GM12892 (cell line): ENCODE data around the gene HIP1.

Experiments
- DNase-seq: peaks from one replicate; pipeline ENCODE4 v3.0.0; 2011; ENCODE audit not compliant: insufficient read length
- FAIRE-seq: peaks from 2 replicates; lab custom pipeline; 2011; peaks lifted over from hg19 to GRCh38; lab: Jason Lieb, UNC
- POLR2A ChIP-seq: IDR thresholded peaks from 2 replicates; pipeline ENCODE4 v1.6.1; 2011; ENCODE audit warnings: low read depth, low read length, control low read depth
- POLR2AphosphoS5 ChIP-seq: IDR thresholded peaks from 2 replicates; pipeline ENCODE4 v1.6.1; 2011; ENCODE audit warnings: low read depth, low read length, control low read depth
- TAF1 ChIP-seq: IDR thresholded peaks from 2 replicates; pipeline ENCODE4 v1.6.1; 2011; ENCODE audit warnings: low read depth, mild to moderate bottlenecking, control low read depth, low read length, borderline replicate concordance

HIP1 gene

DNA sequence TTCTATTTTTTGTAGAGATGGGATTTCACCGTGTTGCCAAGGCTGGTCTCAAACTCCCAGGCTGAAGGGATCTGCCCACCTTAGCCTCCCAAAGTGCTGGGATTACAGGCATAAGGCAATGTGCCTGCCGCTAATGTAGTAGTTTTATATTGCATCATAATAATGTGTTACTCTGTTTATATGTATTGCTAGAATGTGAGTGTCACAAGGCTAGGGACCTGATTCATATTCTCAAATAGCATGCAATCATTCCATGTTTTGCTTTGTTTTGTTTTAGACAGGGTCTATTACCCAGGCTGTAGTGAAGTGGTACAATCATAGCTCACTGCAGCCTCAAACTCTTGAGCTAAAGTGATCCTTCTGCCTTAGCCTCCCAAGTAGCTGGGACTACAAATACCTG, 19.8 kb upstream of the HIP1 start:
- DNase-seq, result no peak
- TF ChIP-seq POLR2AphosphoS5, result no peak
- TF ChIP-seq POLR2A, result no peak
- no peak for TF ChIP-seq TAF1
- no peak for FAIRE-seq

DNA sequence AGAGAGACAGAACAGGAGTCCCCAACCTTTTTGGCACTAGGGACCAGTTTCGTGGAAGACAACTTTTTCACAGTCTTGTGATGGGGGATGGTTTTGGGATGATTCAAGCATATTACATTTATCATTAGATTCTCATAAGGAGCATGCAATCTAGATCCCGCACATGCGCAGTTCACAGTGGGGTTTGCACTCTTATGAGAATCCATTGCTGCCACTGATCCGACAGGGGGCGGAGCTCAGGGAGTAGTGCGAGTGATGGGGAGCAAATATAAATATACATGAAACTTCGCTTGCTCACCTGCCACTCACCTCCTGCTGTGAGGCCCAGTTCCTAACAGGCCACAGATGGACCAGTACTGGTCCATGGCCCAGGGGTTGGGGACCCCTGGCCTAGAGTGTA, 19.1 kb upstream of the HIP1 start:
- TF ChIP-seq POLR2AphosphoS5 (no peak), POLR2A (no peak), TAF1 (no peak)
- FAIRE-seq (no peak), DNase-seq (no peak)

DNA sequence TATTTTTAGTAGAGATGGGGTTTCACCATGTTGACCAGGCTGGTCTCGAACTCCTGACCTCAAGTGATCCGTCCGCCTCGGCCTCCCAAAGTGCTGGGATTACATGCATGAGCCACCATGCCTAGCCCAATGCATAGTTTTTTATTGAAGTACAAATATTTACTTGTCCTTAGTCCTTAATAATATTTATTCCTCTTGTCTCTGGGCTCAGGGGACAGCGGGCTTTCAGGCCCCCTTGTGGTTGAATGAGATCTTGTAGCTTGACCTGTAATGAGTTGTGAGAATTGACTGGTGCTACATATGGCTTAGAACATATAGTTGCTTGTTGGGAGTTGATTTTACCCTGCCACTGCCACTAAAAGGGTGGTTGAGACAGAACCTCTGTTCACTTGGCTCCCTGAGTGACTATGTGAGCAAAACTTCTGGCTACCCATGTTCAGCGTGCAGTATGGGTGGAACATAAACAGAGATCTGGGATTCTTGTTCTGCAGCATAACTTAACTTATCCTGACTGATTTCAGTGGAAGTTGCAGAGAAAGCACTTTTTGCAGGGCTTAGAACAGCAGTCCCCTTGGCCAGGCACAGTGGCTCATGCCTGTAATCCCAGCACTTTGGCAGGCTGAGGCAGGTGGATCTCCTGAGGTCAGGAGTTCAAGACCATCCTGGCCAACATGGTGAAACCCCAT, 18.4 kb upstream of the HIP1 start:
- FAIRE-seq, result no peak
- DNase-seq, result no peak
- TF ChIP-seq POLR2A (no peak), POLR2AphosphoS5 (no peak), TAF1 (no peak)

DNA sequence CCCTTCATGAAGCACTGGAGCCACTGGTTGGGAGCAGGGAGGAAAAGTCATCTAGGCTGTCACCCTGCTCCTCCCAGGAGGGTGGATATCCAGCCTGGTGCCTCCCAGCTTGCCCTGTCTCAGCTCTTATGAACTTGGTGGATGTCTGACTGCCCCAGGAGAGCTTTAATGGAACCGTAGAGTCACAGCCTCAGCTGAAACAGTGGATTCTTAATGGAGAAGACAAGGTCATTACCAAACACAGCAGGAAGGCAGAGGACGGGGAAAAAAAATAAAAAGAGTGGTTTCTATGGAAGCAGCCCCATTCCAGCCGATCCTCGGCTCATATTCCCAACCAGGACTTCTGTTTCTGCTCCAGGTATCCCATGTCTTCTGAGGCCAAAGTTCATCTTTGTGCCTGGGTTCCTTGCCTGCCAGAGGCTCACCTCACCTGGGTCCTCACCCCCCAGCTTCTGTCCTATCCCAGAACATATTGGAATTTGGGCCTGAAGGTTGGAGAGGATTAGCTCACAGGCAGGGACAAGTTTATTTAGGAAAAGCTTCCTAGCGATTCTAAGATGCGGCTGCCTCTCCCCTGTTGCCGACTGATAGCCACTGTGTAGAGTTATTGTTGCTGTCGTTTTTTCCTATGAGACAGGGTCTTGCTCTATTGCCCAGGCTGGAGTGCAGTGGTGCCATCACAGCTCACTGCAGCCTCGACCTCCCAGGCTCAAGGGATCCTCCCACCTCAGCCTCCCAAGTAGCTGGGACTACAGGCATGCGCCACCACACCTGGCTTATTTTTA, 17.7 kb upstream of the HIP1 start:
- DNase-seq, result no peak
- TF ChIP-seq TAF1 (no peak), POLR2A (no peak), POLR2AphosphoS5 (no peak)
- no peak for FAIRE-seq

DNA sequence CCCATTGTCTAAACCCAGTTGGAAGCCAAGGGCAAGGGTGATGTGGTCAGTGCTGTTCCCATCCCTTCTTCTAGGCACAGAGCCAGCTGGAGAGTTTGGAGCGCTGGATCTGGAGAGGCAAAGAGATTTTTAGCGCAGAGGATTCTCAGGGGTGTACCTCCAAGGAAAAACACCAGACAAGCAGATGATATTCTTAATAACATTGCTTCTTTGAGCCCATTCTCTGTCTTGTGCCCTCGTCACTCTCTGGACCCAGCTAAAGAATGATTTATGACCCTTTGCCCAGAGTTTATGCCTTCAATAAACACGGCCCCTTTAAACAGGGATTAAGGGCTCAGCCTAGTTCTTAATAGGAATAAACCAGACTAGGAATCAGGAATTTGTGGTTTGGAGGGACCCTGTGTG, 4.7 kb upstream of the HIP1 start:
- FAIRE-seq (no peak), DNase-seq (no peak)
- TF ChIP-seq POLR2AphosphoS5 (no peak), POLR2A (no peak), TAF1 (no peak)

DNA sequence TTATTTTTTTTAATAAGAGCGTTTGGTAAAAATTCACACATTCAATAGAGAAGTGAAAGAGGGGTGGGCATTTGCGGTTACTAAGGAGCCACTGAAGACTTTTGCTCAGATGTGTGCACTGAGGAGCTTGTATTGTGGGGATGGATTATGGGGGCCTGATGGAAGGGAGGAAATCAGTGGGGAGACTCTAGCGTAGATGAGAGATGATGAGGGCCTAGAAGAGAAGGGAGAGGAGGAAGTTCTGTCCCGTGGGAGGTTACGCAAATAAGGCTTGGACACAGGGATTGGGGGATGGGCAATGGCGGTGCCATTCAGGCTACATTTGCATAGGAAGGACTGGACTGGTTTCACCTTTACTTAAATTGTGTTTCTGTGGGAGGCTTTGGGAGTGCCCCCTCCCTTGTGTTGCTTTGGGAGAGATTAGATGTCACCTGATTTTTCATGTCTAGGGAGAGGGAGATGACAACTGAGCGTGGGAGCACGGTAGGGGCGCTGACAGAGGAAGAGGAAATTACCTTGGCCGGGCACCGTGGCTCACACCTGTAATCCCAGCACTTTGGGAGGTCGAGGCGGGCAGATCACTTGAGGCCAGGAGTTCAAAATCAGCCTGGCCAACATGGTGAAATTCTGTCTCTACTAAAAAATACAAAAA, 2.2 kb upstream of the HIP1 start:
- TF ChIP-seq POLR2A (no peak), POLR2AphosphoS5 (no peak), TAF1 (no peak)
- FAIRE-seq, result peak; percentile 63
- no peak for DNase-seq

DNA sequence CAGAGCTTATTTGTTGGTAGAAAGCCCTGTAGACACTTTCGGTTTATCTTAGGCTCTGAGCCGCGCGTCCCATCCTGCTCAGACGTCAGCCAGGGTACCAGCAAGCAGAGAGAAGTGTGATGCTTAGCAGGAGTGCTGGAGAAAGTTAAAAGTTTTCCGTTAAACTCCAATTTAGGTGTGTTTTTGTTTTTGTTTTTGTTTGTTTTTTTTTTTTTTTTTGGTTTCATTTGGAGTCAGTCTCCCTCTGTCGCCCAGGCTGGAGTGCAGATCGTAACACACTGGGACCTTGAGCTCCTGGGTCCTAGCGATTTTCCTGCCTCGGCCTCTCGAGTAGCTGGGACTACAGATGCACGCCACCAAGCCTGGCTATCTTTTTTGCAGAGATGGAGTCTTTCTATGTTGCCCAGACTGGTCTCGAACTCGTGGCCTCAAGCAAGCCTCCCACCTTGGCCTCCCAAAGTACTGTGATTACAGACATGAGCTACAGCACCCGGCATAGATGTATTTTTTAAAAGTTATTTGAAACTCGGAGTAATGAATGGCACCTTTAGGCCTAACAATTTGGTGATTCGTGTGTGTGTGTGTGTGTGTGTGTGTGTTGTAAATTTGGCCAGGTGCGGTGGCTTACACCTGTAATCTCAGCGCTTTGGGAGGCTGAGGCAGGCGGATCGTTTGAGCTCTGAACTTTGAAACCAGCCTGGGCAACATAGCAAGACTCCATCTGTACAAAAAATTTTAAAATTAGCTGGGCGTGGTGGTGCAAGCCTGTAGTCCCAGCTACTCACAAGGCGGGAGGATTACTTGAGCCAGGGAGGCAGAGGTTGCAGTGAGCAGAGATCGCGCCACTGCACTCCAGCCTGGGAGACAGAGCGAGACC, 1.3 kb upstream of the HIP1 start:
- TF ChIP-seq POLR2A (no peak), TAF1 (no peak), POLR2AphosphoS5 (no peak)
- FAIRE-seq (peak; percentile 46), DNase-seq (no peak)

DNA sequence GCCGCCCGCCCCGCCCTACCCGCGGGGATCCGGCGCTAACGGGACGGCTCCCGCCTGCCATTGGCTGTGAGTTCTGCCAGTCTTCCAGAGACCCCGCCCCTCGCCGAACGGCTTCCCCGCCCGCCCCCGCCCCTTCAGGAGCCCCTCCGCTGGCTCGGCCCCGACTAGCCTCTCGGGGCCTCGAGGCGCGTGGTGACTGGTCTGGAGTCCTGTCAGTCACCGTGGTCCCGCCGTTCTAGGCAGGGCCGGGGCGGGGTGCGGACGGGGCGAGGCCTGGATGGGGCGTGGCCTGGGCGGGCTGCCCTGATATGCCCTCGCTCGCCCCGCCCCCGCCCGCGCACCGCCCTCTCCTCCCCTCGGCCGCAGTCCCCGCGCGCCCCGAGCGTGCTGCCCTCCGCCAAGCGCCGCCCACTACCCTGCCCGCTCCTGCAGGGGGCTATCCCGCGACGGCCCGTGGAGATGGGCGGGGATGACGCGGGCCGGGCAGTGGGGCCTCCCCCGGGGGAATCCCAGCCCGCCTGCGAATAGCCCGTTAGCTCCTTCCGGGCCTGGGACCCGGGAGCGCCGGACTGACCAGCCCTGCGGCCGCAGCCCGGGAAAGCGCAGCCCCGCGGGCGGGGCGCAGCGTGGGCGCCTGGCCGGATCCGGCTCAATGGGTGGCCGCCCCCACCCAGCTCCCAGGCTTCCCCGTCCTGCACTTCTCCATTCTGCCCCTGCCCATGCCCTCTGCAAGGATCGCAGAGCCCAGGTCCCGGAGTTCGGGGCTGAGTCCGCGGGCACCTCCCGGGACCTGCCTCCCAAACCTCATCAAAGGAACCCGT, 444 bp upstream of the HIP1 start:
- peak; percentile 95 for FAIRE-seq
- peak; percentile 99 for DNase-seq
- TF ChIP-seq TAF1, result no peak
- TF ChIP-seq POLR2A, result peak; percentile 41; the same call in 1 of the 2 replicates
- no peak for TF ChIP-seq POLR2AphosphoS5

DNA sequence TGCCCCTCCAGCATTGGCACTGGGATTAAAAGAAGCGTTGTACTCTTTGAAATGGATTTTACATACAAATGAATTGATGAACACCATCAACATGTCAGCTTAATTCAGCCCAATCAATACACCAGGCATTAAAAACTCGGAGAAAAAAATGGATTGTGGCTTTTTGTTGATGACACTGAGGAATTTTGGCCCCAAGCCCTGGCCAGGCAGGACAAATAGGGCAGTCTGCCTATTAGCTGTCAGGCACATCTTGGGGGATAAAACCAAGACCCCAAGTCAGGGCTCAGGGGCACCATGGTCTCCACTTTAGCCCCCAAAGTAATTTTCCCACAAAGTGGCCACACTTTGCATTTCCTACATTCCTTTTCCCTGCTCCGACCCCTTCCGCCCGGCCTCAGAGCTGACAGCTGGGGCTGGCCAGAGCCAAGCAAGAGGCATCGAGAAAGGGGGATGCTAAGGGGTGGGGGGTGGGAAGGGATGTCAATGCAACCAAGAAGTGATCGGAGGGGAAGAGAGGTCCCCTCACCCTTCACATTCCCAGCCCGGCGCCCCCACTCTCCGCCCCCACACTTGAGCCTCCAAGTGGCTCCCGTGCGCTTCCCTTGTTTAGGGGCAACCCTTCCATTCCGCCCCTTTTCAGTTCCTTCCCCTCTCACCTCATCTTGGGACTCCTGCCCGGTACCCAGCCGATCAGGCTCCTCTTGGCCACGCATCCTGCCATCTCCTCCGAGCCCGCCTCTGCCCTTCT, 711 bp downstream of the HIP1 start:
- no peak for DNase-seq
- FAIRE-seq, result no peak
- TF ChIP-seq TAF1, result no peak
- TF ChIP-seq POLR2AphosphoS5, result no peak
- no peak for TF ChIP-seq POLR2A

DNA sequence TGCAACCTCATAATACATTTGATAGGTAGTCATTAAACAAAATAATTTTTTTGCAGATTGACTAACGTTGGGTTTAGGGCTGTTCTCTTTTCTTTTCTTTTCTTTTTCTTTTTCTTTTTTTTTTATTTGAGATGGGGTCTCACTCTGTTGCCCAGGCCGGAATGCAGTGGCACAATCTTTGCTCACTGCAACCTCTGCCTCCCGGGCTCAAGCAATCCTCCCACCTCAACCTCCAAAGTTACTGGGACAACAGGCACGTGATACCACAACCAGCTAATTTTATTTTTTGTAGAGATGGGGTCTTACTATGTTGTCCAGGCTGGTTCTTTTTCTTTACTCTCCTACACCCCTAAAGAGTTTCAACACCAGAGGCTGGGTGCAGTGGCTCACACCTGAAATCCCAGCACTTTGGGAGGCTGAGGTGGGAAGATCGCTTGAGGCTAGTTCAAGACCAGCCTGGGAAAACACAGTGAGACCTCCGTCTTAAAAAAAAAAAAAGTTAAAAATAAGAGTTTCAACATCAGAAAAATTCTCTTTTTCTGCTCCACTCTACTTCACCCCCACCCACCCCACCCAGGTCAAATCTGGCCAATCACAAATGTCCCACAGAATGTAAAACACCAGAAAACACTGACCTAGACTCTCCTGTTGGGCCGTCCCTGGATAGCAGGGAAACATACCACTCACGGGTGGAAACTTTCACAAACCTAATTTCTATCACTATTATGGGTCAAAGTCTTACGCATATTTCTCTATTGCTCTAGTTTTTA, 3.0 kb downstream of the HIP1 start:
- no peak for TF ChIP-seq POLR2AphosphoS5
- no peak for TF ChIP-seq POLR2A
- DNase-seq, result no peak
- no peak for FAIRE-seq
